Panc1 (cell line): ENCODE results near the gene TMTC2.

Experiments
- CTCF ChIP-seq: fragments of 450-650 bp; IDR thresholded peaks from 2 replicates; pipeline ENCODE4 v1.5.1; 2017; ENCODE audit warnings: mild to moderate bottlenecking
- POLR2AphosphoS5 ChIP-seq: IDR thresholded peaks from 2 replicates; pipeline ENCODE4 v1.6.1; 2012; ENCODE audit warnings: mild to moderate bottlenecking, low read depth, low read length, moderate library complexity
- REST ChIP-seq, 2 experiments: IDR thresholded peaks; 2 replicates each; pipeline ENCODE4 v1.6.1; 2011 to 2012; ENCODE audit warnings: low read depth in 2 of 2, control low read depth in 1 of 2, low read length in 1 of 2, mild to moderate bottlenecking in 1 of 2, moderate library complexity in 1 of 2; ENCODE audit not compliant: insufficient read depth in 1 of 2
- SIN3A ChIP-seq: IDR thresholded peaks from 2 replicates; pipeline ENCODE4 v1.6.1; 2012; ENCODE audit warnings: low read depth, mild to moderate bottlenecking, low read length, moderate library complexity, borderline replicate concordance; ENCODE audit not compliant: insufficient read depth
- TCF7L2 ChIP-seq: IDR thresholded peaks from 2 replicates; pipeline ENCODE4 v1.6.1; 2011; ENCODE audit warnings: mild to moderate bottlenecking, low read depth, low read length, inconsistent platforms

GRCh38 chr12:83130178-83130577 is 443.5 kb downstream of the TMTC2 start:
- TF ChIP-seq POLR2AphosphoS5 (no peak), CTCF (no peak), REST (IDR thresholded peaks at IDR 0.05; ENCODE audit: insufficient read depth in 1 of 2, low read depth in 2 of 2, low read length in 1 of 2) (no peak), SIN3A (no peak), TCF7L2 (no peak)
